Keratinocyte (primary cell): Measurements from ENCODE around the gene MAB21L3.

Experiments used
- EZH2 ChIP-seq: IDR thresholded peaks from one replicate; pipeline ENCODE4 v1.6.1; 2012; ENCODE audit warnings: inconsistent platforms, mild to moderate bottlenecking, low read length, moderate library complexity
- TF ChIP-seq, protein P1 (sequence below), 3 experiments: IDR thresholded peaks in 1 of 3; conservative IDR thresholded peaks in 1 of 3; optimal IDR thresholded peaks in 1 of 3; 2 replicates in 2 of 3; 3 replicates in 1 of 3; pipeline versions ENCODE3 to v1.5.1; 2011; ENCODE audit warnings: low read length in 3 of 3, mild to moderate bottlenecking in 3 of 3, moderate library complexity in 2 of 3, control low read depth in 1 of 3, inconsistent platforms in 1 of 3; ENCODE audit not compliant: insufficient read depth in 2 of 3; ENCODE audit errors: extremely low read depth in 1 of 3

DNA sequence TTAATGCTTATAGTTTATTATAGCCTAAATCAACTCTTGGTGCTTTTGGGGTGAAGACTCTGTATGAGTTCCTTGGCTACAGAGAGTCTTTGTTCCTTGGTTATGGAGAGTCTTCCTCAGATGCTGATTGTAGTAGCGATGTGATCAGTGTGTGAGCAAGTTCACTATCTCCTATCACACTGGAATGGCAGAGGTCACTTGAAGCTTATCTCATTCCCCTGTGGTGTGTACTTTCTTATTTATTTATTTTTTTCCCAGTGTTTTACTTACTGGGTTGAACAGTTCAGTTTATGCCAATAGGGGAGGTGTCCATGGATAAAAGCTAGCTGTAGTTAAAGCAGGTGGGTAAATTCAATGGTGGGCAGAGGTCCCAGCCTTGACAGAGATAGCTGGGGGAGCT lies 20.1 kb upstream of the MAB21L3 start:
- TF ChIP-seq, protein P1, sequence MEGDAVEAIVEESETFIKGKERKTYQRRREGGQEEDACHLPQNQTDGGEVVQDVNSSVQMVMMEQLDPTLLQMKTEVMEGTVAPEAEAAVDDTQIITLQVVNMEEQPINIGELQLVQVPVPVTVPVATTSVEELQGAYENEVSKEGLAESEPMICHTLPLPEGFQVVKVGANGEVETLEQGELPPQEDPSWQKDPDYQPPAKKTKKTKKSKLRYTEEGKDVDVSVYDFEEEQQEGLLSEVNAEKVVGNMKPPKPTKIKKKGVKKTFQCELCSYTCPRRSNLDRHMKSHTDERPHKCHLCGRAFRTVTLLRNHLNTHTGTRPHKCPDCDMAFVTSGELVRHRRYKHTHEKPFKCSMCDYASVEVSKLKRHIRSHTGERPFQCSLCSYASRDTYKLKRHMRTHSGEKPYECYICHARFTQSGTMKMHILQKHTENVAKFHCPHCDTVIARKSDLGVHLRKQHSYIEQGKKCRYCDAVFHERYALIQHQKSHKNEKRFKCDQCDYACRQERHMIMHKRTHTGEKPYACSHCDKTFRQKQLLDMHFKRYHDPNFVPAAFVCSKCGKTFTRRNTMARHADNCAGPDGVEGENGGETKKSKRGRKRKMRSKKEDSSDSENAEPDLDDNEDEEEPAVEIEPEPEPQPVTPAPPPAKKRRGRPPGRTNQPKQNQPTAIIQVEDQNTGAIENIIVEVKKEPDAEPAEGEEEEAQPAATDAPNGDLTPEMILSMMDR (optimal IDR thresholded peaks at IDR 0.05 in 1 of 3, IDR thresholded peaks at IDR 0.05 in 1 of 3, conservative IDR thresholded peaks at IDR 0.05 in 1 of 3; ENCODE audit: extremely low read depth in 1 of 3, insufficient read depth in 2 of 3, low read length in 3 of 3): no peak
- no peak for TF ChIP-seq EZH2
